K562 (cell line): ENCODE results near the gene PTRH2. TPM values are rescaled to one million over a fixed set of nuclear protein-coding genes. Genes with fewer than 3 reads are reported as not detected.

Experiments used
- ARID3A ChIP-seq: IDR thresholded peaks from 2 replicates; pipeline ENCODE4 v1.6.1; 2012; ENCODE audit warnings: low read depth, low read length, improper control_type of control experiment, borderline replicate concordance
- CBFA2T2 ChIP-seq: fragments of 450-650 bp; conservative IDR thresholded peaks from 2 replicates; pipeline ENCODE4 v1.6.1; 2017; ENCODE audit warnings: mild to moderate bottlenecking
- CREB5 ChIP-seq: fragments of 250-450 bp; sonication (Bioruptor Pico); IDR thresholded peaks from 2 replicates; pipeline ENCODE4 v1.5.0; 2020; ENCODE audit warnings: mild to moderate bottlenecking
- DIDO1 ChIP-seq: fragments of 450-650 bp; IDR thresholded peaks from 2 replicates; pipeline ENCODE4 v1.6.1; 2016; ENCODE audit warnings: low read depth, missing biosample characterization, missing genetic modification characterization
- E2F5 ChIP-seq: sonication (generic); formaldehyde crosslinking; IDR thresholded peaks from 2 replicates; pipeline ENCODE4 v1.8.0; 2022; ENCODE audit warnings: mild to moderate bottlenecking, missing genetic modification reagents
- IRF2 ChIP-seq: sonication (generic); formaldehyde crosslinking; IDR thresholded peaks from 2 replicates; pipeline ENCODE4 v1.8.1; 2022; ENCODE audit warnings: mild to moderate bottlenecking, missing genetic modification reagents
- SMAD1 ChIP-seq: fragments of 150-350 bp; IDR thresholded peaks from 2 replicates; pipeline ENCODE4 v1.6.1; 2014; ENCODE audit warnings: low read length, low read depth; ENCODE audit not compliant: partially characterized antibody
- SREBF1 ChIP-seq: fragments of 150-350 bp; IDR thresholded peaks from 2 replicates; pipeline ENCODE4 v1.6.1; 2014; ENCODE audit warnings: antibody characterized with exemption, low read depth, low read length, borderline replicate concordance
- THRB ChIP-seq: fragments of 450-650 bp; formaldehyde crosslinking; conservative IDR thresholded peaks from 2 replicates; pipeline ENCODE4 v1.4.0; 2022; ENCODE audit warnings: mild to moderate bottlenecking, missing genetic modification characterization
- ZBTB40 ChIP-seq, 2 experiments: fragments of 450-650 bp in 1 of 2; sonication (generic) in 1 of 2; formaldehyde crosslinking in 1 of 2; IDR thresholded peaks; 2 replicates each; pipeline versions ENCODE4 v1.7.1 to v1.9.0; 2016 to 2022; ENCODE audit warnings: inconsistent platforms in 1 of 2, mild to moderate bottlenecking in 1 of 2, missing genetic modification reagents in 1 of 2
- ZKSCAN3 ChIP-seq: fragments of 250-450 bp; sonication (Bioruptor Pico); IDR thresholded peaks from 2 replicates; pipeline ENCODE4 v1.4.0; 2020
- ZNF507 ChIP-seq: conservative IDR thresholded peaks from 2 replicates; pipeline ENCODE4 v1.6.1; 2017; ENCODE audit warnings: missing genetic modification characterization, missing compliant biosample characterization
- ZNF584 ChIP-seq: fragments of 200-800 bp; sonication (Bioruptor generic); IDR thresholded peaks from 2 replicates; pipeline ENCODE4 v1.6.1; 2016; ENCODE audit warnings: low read depth, mild to moderate bottlenecking, missing genetic modification characterization, missing compliant biosample characterization
- polyA plus RNA-seq, 8 experiments: library from polyadenylated mRNA; depleted of rRNA in 4 of 8; stranded (reverse) in 5 of 8; unstranded in 3 of 8; fragments of >200 nt; fragmentation: Nextera tagmentation in 2 of 8; fragmentation: Illumina TruSeq in 1 of 8; extraction: Ambion mirVana in 2 of 8; extraction: Trizol in 1 of 8; gene quantifications; 2 replicates each; pipeline versions ENCODE4 v1.2.1 to v1.2.3, GENCODE V29; 2011 to 2014; ENCODE audit warnings: inconsistent platforms in 1 of 8, missing spikeins in 1 of 8
- total RNA-seq, 7 experiments: library from RNA; depleted of rRNA in 6 of 7; stranded (reverse); fragments of >200 nt in 6 of 7; fragmentation: Illumina TruSeq in 2 of 7; extraction: Trizol in 2 of 7; gene quantifications; 2 replicates each; pipeline versions ENCODE4 v1.2.1 to v1.2.3, GENCODE V29; 2011 to 2021; ENCODE audit warnings: low replicate concordance in 1 of 7

Gene PTRH2
- total and polyA plus RNA-seq, 9 of the 15 experiments (the other 6 are each of a cell fraction or from before 2014, with no cell fraction given) = 53.1 to 210 (median 126) TPM

- TF ChIP-seq ARID3A = no peak
- TF ChIP-seq IRF2 = no peak
- no peak for TF ChIP-seq CREB5
- TF ChIP-seq CBFA2T2 = peak; percentile 97
- TF ChIP-seq SMAD1 = peak; percentile 58
- TF ChIP-seq ZNF584 (CRISPR knock-in tag) = no peak
- TF ChIP-seq ZNF507 = no peak
- TF ChIP-seq SREBF1 = no peak
- no peak for TF ChIP-seq ZKSCAN3 (CRISPR knock-in tag)
- no peak for TF ChIP-seq DIDO1 (tag)
- TF ChIP-seq ZBTB40 (IDR thresholded peaks at IDR 0.05) = peak; percentile 79
- TF ChIP-seq ZBTB40 (CRISPR knock-in tag; IDR thresholded peaks at IDR 0.05) = no peak
- TF ChIP-seq E2F5 = no peak
- TF ChIP-seq THRB (CRISPR knock-in tag) = no peak
These were observed 22.3 kb downstream of the PTRH2 start (continued) for GRCh38 chr17:59684967-59685366.
